PC-9 (cell line): Measurements from ENCODE around the gene DIP2C.

Experiments used
- CTCF ChIP-seq: fragments of 200-600 bp; sonication (generic); conservative IDR thresholded peaks from 2 replicates; pipeline ENCODE4 v1.6.1; 2017; ENCODE audit warnings: mixed run types, antibody characterized with exemption, mild to moderate bottlenecking, moderate library complexity
- EZH2 ChIP-seq: fragments of 200-600 bp; sonication (generic); IDR thresholded peaks from 2 replicates; pipeline ENCODE4 v1.8.0; 2017; ENCODE audit warnings: antibody characterized with exemption, low read depth

GRCh38 chr10:298033-298432 is 391.4 kb downstream of the DIP2C start:
- TF ChIP-seq EZH2 (no peak), CTCF (no peak)
